ENCODE data around the gene FXYD6. TPM values are rescaled to one million over a fixed set of nuclear protein-coding genes. Genes with fewer than 3 reads are reported as not detected.
"Not testable (repeated sequence)": the region's sequence is repeated elsewhere in the genome, so short reads cannot be mapped to it uniquely, and the experiment has no call there.

Gene FXYD6
- total RNA-seq, 4 donors from 2014 or later: 21.5 to 79.9 (median 25.6) TPM

DNA sequence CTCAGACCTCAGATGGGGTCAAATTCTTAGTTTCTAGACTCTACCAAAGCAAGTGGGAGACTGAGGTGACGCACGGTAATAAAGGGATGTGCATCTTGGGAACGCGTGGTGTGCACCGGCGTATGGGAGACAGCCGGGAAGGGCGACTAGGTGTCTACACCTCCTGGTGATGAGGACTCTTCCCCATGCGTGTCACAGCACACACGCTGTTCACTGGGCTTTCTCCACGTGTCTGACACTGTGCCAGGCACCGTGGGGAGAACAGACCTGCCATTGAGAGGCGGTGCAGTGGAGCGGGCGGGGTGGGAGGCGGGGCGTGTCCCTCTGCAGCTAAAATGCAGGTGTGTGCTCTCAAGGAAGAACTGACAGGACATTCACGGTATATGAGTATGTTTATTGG lies 5.3 kb downstream of the FXYD6 start:
- TF ChIP-seq, protein P1, sequence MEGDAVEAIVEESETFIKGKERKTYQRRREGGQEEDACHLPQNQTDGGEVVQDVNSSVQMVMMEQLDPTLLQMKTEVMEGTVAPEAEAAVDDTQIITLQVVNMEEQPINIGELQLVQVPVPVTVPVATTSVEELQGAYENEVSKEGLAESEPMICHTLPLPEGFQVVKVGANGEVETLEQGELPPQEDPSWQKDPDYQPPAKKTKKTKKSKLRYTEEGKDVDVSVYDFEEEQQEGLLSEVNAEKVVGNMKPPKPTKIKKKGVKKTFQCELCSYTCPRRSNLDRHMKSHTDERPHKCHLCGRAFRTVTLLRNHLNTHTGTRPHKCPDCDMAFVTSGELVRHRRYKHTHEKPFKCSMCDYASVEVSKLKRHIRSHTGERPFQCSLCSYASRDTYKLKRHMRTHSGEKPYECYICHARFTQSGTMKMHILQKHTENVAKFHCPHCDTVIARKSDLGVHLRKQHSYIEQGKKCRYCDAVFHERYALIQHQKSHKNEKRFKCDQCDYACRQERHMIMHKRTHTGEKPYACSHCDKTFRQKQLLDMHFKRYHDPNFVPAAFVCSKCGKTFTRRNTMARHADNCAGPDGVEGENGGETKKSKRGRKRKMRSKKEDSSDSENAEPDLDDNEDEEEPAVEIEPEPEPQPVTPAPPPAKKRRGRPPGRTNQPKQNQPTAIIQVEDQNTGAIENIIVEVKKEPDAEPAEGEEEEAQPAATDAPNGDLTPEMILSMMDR (IDR thresholded peaks at IDR 0.05): no peak
- DNase-seq (ENCODE audit: low spot score): no peak

DNA sequence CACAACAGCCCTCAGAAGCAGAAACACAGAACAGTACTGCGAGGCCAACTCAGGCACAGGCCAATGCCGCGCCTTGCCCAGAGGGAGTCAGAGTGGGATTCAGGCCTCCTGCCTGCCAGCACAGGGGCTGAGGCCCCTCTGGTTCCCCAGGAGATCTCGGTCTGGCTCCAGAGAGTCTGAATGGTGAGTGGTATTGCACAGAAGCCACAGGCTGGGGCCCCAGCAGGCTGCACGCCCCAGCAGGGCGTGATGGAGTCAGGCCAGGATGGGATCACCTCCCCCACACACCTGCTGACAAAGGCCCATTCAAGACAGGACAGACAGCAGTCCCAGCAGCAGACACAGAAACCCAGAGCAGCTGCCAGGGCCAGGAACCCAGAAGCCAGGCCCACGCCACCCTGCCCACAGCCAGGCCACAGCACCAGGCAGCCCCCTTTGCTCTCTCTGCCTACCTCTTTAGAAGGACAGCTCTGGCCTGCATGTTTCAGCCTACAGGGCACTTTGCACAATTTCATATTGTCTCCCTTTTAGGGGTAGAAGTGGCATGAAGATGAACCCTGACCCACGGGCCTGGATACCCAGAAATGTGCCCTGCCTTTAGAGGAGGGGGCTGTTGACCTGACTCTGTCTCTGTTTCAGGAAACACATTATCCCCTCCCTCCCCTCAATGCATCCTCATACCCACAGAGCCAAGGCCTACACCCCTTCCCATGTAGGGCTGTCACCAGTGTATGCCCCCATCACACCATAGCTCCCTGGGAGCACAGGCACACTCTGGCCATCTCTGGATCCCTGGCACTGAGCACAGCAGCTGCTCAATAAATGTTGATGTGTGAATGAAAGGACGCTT lies 6.1 kb downstream of the FXYD6 start:
- TF ChIP-seq, protein P1 (IDR thresholded peaks at IDR 0.05): no peak
- no peak for ATAC-seq (ENCODE audit: low FRiP score)
- no peak for DNase-seq (ENCODE audit: low spot score)

More for the DNA sequence above, 5.3 kb downstream of the FXYD6 start:
- no peak for ATAC-seq (ENCODE audit: low FRiP score)

DNA sequence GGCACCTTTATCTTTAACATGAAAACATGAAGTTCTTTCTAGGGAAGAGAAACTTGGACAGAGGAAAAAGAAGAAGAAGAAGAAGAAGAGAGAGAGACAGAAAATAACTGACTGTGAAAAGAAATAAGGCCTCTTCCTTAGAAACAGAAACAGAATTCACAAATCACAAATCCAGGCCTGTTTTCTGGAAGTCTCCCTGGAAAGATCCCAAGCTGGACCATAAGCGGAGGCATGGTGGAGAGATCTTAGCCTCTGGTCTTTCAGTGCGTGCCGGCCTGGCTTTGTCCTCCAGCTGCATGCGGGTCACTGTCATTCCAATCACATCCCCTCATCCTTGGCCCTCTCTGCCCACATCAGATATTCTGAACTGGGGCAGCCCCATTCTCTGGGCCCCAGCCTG lies 6.9 kb downstream of the FXYD6 start:
- TF ChIP-seq, protein P1 (IDR thresholded peaks at IDR 0.05): no peak
- no peak for ATAC-seq (ENCODE audit: low FRiP score)
- DNase-seq (ENCODE audit: low spot score): no peak

DNA sequence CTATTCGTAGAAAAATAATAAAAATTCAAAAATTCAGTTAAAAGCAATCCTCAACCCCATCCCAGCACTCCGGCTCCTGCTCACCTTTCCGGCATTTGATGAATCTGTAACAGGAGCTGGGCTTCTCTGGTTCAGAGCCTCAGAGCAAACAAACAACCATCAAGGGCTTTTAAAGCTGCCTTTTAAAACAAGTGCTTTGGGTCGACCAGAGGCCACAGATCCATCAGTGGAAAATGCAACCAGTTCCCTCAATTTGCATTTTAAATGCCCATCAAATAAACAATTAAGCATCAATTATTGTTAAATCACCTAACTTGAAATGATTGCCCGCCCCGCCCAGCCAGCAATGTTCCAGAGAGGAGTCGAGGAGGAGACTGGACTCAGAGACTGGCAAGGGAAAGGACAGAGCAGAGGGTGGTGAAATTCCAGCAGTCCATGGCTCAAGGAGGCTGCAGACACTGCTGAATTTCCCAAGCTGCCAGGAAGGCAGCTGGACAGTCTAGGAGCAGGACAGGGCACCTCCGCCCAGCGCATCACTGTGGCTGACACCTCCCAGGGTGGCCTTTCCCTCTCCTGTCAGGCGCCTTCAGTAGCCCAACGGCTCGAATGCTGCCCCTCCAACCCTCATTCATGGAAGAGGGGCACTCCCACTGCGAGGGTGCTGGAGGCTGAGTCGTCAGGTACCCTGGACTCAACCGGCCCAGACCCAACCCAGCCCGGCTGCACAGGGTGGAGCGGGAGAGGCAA lies 7.5 kb downstream of the FXYD6 start:
- DNase-seq (ENCODE audit: low spot score) (no peak), ATAC-seq (ENCODE audit: low FRiP score) (no peak)
- TF ChIP-seq, protein P1 (IDR thresholded peaks at IDR 0.05): no peak

DNA sequence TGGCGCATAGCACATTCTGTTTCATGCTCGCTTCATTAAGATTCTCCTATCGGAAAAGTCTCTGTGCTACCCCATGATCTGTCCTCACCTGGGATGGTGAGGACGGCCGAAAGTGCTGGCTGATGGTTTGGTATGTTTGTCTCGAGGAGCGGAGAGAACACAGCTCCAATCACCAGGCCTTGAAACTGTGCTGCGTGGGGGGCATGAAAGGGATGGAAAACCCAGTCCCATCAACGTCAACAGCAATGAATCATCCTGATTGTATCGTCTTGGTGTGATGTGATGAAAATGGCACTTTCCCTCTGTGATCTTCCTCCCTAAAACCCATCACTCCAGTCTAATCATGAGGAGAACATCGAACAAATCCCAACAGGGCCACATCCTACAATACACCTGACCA lies 8.4 kb downstream of the FXYD6 start:
- TF ChIP-seq, protein P1 (IDR thresholded peaks at IDR 0.05): no peak
- ATAC-seq (ENCODE audit: low FRiP score): no peak
- no peak for DNase-seq (ENCODE audit: low spot score)

DNA sequence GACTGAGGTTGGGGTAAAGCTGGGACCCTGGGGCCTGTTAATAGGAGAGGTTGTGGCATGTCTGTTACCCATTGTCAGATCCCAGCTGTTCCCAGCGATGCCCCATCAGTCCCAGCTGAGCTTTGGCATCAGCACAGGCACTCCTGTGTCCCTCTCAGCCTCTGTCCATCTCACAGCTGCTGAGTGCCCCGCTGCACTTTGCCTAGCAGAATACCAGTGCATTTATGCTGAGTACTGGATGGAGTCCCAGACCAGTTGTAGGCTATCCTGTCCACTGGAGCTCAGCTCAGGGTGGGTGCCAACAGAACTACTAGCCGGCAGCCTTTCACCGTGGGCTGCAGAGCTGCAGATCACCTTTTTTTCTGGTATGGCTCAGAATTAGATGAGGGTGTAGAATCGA lies 9.9 kb downstream of the FXYD6 start:
- no peak for ATAC-seq (ENCODE audit: low FRiP score)
- TF ChIP-seq, protein P1 (IDR thresholded peaks at IDR 0.05): no peak
- DNase-seq (ENCODE audit: low spot score): no peak

DNA sequence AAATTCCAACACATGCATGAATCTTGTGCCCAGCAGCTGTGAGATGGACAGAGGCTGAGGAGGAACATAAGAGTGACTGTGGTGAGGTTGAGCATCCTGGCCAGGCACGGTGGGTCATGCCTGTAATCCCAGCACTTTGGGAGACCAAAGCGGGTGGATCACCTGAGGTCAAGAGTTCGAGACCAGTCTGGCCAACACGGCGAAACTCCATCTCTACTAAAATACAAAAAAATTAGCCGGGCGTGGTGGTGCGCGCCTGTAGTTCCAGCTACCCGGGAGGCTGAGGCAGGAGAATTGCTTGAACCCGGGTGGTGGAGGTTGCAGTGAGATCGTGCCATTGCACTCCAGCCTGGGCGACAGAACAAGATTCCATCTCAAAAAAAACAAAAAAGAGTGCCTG lies 10.9 kb downstream of the FXYD6 start:
- DNase-seq (ENCODE audit: low spot score); ATAC-seq (ENCODE audit: low FRiP score): not testable (repeated sequence)
